ENCODE measurements around the gene FAM25C.
"Not testable (repeated sequence)": the region's sequence is repeated elsewhere in the genome, so short reads cannot be mapped to it uniquely, and the experiment has no call there.

Gene FAM25C

GRCh38 chr10:47957158-47957557 lies 42.4 kb downstream of the FAM25C start:
- not testable (repeated sequence) for DNase-seq (ENCODE audit: low read depth, low spot score)

GRCh38 chr10:47947424-47947823 lies 52.2 kb downstream of the FAM25C start:
- DNase-seq (ENCODE audit: low read depth, low spot score): not testable (repeated sequence)
